ENCODE data around the gene SLC22A5.

- TF ChIP-seq POLR2A (IDR thresholded peaks at IDR 0.05) (peak; percentile 12 to 28), CTCF (IDR thresholded peaks at IDR 0.05) (no peak)
Measured at GRCh38 chr5:132434416-132435286, 65.1 kb downstream of the SLC22A5 start.

Data from Peyer's patch (tissue), 4 donors.